ENCODE results near the gene MTHFD1L.
"Not testable (repeated sequence)": the region's sequence is repeated elsewhere in the genome, so short reads cannot be mapped to it uniquely, and the experiment has no call there.

Gene MTHFD1L

DNA sequence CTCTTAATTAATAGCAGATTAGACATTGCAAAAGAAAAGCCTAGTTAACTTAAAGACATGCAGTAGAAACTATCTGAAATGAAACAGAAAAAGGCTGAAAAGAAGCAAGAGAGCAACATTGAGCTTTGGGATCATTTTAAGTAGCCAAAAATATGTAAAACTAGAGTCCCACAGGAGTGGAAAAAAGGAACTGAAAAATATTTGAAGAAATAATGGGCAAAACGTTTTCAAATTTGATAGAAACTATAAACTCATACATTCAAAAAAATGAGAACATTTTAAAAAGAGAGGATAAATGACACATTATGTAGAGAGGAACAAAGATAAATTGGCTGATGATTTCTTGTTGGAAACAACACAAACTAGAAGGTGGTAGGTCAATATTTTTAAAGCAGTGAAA, 208.2 kb downstream of the MTHFD1L start:
- no peak for FAIRE-seq

DNA sequence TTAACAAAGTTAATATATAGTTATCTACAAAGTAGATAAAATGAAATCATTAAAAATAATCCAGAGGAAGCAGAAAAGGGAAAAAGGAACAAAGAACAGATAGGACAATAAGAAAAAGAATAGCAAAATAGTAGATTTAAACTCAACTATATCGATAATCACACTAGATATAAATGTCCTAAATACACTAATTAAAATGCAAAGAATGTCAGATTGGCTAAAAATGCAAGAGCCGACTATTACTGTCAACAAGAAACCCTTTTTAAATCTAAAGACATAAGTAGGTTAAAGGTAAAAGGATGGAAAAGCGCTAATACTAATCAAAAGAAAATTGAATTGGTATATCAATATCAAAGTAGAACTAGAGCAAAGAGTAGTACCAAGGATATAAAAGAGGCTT, 209.5 kb downstream of the MTHFD1L start:
- FAIRE-seq: no peak

DNA sequence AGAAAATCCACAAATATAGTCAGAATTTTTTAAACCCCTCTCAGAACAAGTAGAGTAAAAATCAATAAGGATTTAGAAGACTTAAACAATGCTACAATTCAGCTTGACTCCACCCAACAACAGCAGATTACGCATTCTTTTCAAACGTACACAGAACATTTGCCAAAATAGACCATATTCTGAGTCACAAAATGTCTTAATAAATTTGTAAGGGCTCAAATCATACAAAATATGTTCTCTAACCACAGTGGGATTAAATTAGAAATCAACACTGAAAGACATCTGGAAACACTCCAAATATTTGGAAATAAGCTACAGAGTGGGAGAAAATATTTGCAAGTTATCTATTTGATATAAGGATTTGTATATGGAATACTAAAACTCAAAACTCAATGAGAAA, 210.0 kb downstream of the MTHFD1L start:
- FAIRE-seq: no peak

DNA sequence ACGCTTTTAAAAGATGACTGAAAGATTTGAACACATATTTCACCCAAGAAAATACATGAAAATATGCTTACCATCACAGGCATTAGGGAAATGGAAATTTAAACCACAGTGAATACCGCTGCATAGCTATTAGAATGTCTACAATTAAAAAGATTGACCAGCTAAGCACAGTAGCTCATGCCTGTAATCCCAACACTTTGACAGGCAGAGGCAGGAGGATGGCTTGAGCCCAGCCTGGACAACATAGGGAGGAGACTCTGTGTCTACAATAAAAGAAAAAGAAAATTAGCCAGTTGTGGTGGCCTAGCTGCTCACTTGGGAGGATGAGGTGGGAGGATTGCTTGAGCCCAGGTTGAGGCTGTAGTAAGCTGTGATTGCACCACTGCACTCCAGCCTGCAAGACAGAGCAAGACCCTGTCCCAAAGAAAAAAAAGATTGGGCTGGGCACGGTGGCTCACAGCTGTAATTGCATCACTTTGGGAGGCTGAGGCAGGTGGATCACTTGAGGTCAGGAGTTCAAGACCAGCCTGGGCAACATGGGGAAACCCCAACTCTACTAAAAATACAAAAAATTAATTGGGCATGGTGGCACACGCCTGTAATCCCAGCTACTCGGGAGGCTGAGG, 210.5 kb downstream of the MTHFD1L start:
- no peak for FAIRE-seq

DNA sequence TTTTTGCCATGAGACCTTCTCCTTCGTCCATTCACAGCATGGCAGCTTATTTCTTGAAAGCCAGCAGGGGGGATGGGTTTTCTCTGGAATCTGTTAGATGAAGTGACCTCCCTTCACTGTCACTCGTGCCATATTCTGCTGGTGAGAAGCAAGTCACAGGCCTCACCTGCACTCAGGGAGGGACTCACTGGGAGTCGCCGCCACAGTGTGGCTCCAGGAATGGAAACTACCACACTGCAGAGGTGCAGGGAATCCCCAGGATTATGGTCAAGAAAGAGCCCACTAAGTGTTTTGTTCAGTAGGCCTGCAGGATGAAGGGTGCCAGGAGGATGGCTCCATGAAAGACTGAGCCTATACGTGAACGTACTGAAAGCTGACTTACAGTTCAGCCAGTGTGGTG, 213.2 kb downstream of the MTHFD1L start:
- no peak for FAIRE-seq

DNA sequence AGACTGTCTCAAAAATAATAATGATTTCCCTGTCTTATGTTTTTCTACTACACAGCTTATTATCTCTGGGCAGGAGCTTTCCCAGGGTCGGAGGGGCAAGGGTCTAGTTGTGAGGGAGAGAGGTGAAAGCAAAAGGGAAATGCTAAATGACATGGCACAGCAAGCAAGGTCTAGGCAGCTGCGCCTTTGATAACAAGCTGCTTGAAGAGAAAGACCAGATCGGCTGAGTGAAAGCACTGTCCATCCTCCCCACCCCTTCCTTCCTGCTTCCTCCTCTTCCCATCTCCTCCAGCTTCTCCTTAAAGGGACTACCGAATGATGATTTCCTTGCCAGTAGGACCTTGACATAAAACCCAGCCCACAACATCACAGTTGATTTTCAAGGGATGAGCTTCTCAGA, 216.2 kb downstream of the MTHFD1L start:
- FAIRE-seq: no peak

GRCh38 chr6:151082079-151082478, 216.6 kb downstream of the MTHFD1L start:
- no peak for FAIRE-seq

GRCh38 chr6:151084275-151084674, 218.8 kb downstream of the MTHFD1L start:
- FAIRE-seq: no peak

- FAIRE-seq: not testable (repeated sequence)
Observed at GRCh38 chr6:151087055-151087454, 221.6 kb downstream of the MTHFD1L start.

DNA sequence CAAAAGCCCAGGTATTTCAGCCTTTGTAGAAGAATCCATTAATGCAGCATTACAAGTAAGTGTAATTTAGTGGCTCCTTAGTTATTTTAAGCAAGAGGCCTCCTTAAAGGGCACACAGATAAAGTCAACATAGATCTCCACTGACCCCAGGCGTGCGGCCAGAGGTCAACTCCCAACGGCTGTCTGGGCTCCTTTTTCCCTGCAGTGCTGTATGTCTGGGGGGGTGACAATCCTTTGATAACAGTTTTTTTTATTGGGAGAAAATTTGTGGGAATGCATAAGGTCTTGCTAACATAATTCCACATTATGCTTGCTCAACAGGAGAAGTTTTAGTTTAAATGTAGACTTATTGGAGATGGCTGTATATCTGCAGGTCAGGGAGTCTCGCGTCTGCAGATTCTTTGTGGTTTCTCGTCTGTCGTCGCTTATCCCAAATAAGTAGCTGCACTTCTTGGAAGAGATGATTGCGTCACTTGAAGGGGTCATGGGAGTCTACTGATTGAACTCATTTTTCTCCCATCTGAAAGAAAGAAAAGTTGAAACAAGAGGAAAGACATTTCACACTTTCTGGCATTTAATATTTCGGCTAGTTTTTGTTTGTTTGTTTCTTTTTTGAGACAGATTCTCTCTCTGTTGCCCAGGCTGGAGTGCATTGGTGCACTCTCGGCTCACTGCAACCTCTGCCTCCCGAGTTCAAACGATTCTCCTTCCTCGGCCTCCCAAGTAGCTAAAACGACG, 222.5 kb downstream of the MTHFD1L start:
- no peak for FAIRE-seq

GRCh38 chr6:151088599-151088935, 223.1 kb downstream of the MTHFD1L start:
- FAIRE-seq: no peak

GRCh38 chr6:151088963-151089362, 223.5 kb downstream of the MTHFD1L start:
- FAIRE-seq: no peak

GRCh38 chr6:151089978-151090377, 224.5 kb downstream of the MTHFD1L start:
- no peak for FAIRE-seq

DNA sequence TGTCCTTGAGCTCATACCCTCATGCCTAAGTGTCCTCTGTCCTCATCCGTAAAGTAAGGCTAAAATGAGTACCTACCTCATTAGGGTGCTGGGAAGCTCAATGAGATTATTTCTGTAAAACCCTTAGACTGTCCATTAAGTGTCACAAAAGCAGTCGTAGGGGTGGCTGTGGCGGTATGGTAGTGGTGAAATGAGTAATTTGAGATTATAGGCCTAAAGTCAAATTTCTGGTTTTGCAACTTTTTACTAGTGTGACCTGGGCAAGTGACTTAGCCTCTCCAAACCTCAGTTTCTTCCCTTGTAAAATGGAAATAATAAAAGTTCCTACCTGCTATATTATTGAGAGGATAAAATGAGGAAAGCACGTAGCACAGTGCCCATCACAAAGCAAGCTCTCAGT, 226.1 kb downstream of the MTHFD1L start:
- no peak for FAIRE-seq

DNA sequence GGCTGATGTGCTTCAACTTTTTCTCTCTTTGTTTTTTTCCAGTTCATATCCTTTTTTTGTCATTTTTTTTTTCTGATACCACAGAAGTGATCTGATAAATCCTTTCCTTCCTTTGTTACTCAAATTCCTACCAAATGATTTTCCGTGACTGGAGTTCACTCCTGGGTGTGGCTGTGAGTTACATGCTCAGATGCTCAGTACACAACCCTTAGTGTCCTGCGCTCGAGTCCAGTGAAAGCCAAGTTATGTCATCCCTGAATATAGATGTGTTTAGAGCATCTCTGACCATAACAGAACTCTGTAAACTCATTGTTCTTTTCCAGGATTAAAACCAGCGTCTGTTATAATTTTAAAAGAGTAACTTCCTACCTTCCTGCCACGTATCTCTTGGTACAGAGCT, 227.1 kb downstream of the MTHFD1L start:
- FAIRE-seq: no peak

DNA sequence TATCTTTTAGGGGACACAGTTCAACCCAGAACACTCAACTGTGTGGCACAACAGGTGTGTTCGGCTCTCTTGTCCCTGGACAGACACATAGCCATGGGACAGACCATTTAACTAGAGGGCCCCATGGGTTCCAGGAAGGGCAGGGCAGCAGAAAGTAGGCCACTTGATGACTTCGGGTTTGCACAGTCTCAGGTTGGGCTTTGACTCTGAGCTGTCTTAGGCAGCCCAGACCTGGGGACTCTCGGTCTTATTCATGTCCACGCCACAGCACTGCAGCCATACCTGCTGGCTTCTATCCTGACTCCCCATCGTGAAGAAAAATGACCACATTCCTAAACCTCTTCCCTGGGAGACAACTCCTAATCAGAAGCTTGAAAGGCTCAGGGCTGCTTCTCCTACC, 228.2 kb downstream of the MTHFD1L start:
- FAIRE-seq: no peak

- FAIRE-seq: no peak
Observed at GRCh38 chr6:151095538-151096254, 230.2 kb downstream of the MTHFD1L start.

DNA sequence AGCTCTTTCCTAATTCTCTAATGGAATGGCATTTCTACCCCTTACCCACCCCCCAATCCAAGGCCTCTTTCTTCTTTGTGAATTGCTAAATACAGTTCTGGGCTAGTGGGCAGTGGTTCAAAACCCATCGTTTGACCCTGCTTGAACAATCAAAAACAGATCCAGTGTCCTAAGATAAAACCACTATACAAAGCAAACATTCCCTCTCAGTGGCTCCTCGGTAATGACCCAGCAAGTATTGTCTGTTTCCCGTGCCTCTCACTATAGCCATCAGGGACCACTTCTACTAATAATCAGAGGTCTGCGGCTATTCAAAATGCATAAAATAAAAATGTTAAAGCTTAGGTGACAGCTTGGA, 230.7 kb downstream of the MTHFD1L start:
- no peak for FAIRE-seq

DNA sequence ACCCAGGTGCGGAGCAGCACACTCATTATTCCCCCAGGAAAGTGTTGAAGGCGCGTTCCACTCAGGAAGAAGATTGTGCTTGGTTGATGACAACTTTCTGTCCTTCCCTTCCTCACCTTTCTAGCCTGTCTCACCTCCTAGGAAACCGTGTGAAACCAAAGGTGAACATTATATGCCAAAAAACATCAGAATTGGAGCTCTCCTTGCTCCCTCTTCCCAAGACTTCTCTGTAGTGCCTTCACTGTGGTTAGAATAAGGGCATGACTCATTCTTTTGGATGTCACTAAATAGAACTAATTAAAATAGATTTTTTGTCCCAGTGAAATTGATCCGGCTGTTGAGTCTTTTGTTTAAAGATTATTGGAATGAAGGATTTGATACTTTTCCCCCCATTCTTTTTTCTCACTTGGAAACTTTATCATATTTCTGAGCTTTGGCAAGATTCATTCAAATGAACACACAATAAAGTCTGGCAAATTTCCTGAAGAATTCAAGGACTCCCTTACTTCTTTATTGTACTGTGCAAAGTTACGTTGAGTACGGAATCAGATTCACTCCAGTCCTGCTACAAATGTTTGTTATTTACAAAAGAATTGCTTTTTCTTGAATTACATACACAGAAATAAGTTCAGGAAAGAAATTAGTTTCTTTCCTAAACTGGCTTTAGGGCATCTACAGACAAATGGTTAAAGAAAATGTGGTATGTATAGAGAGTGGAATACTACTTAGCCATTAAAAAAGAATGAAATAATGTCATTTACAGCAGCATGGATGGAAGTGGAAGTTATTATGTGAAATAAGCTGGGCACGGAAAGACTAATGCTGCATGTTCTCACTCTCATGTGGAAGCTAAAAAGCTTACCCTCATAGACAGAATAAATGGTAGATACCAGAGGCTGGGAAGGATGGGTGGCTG, 231.4 kb downstream of the MTHFD1L start:
- no peak for FAIRE-seq

GRCh38 chr6:151098166-151098565, 232.7 kb downstream of the MTHFD1L start:
- no peak for FAIRE-seq

DNA sequence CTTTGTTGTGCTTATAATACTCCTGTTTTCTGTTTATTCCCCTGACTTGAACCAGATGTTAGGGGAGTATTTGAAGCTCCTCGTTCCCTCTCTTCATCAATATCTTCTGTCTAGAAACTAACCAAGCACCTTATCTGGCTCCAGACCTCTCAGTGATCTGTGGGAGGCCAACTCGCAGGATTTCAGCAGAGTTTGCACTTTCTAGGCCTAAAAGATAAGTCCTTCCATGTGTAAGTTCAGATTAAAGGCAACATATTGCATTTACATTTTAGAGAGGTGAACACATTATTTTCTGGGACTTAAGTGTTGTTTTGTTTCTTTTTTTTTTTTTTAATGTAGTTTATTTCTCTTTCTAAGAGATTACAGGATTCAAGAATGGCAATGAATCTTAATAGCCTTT, 234.8 kb downstream of the MTHFD1L start:
- no peak for FAIRE-seq

- no peak for FAIRE-seq
Observed at GRCh38 chr6:151101161-151101815, 235.8 kb downstream of the MTHFD1L start.
